GM12872 (cell line): ENCODE measurements around the gene HMCN1.

Experiments
- TF ChIP-seq, protein P1 (sequence below): IDR thresholded peaks from 3 replicates; pipeline ENCODE4 v1.5.1; 2011; ENCODE audit warnings: low read depth, mild to moderate bottlenecking, low read length, moderate library complexity; ENCODE audit not compliant: insufficient read depth

HMCN1 gene

DNA sequence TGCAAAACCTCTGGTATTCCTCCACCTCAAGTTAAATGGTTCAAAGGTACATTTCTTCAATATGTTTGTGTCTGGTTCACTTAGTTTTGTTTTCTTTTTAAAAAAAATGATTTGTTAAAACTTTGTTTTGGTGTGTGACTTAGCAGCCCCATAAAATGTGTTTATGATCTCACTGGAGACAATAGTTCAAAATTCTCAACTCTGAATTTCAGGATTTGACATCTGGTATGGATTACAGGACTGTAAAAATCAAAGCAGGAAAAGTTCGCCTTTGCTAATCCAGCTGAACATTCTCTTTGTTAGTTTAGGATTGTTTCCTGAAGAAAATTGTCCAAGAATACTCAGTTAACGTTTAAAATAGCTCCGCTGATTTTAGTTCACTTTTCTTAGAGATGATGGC is 231.7 kb downstream of the HMCN1 start:
- TF ChIP-seq, protein P1, sequence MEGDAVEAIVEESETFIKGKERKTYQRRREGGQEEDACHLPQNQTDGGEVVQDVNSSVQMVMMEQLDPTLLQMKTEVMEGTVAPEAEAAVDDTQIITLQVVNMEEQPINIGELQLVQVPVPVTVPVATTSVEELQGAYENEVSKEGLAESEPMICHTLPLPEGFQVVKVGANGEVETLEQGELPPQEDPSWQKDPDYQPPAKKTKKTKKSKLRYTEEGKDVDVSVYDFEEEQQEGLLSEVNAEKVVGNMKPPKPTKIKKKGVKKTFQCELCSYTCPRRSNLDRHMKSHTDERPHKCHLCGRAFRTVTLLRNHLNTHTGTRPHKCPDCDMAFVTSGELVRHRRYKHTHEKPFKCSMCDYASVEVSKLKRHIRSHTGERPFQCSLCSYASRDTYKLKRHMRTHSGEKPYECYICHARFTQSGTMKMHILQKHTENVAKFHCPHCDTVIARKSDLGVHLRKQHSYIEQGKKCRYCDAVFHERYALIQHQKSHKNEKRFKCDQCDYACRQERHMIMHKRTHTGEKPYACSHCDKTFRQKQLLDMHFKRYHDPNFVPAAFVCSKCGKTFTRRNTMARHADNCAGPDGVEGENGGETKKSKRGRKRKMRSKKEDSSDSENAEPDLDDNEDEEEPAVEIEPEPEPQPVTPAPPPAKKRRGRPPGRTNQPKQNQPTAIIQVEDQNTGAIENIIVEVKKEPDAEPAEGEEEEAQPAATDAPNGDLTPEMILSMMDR: no peak

DNA sequence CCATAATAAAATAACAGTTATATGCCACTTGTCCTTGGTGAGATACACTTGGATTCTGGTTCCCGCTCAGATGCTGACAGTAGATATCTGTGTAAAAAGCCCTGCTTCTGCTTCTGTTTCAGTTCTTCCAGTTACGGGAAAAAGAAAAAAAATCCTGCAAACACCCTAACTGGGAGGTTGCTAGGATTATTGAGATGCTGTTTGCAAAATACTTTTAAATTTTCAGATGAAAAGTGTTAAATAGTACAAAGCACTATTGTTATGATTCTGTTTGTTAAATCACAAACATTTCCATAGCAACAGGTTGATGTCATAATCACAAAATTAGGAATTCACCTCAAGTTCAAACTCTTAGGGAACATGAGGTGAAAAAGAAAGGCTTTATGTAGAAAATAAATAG is 232.3 kb downstream of the HMCN1 start:
- TF ChIP-seq, protein P1: no peak

DNA sequence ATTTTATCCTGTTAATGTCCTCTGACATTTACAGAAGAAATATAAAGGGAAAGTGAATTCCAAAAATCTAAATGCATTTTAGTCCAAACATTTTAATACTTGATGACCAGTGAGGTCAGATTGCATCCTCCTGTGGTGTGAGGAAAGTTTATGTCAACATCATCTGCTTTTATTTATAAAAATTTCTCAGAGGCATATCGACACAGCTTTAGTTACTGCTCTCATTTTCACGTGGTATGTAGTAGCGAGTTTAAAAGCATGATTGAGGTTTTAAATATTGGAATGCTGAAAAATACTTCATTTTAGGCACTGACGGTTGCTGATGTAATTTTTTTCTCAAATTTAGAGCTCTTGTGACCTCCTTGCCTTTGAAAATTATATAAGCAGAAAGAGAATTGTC is 234.8 kb downstream of the HMCN1 start:
- TF ChIP-seq, protein P1: no peak

DNA sequence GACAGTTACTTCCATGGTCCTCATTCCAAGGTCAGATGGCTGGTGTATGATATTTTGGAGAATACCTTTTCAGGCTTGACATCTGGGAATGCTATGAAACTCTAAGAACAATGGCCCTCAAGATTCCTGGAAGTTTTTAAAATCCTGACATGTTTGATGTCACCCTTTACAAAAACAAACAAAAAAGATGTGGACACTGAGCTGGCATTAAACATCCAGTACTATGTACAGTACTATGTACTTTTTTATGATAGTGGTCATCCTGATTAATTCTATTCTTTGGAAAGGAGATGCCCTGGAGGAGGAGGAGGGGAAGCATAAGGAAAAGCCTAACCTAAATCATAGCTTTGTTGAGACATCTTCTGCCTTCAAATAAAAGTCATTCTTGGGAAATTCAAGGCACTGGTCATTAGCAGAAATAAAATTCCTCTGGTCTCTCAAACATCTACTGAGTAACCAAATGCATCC is 235.4 kb downstream of the HMCN1 start:
- TF ChIP-seq, protein P1: no peak

DNA sequence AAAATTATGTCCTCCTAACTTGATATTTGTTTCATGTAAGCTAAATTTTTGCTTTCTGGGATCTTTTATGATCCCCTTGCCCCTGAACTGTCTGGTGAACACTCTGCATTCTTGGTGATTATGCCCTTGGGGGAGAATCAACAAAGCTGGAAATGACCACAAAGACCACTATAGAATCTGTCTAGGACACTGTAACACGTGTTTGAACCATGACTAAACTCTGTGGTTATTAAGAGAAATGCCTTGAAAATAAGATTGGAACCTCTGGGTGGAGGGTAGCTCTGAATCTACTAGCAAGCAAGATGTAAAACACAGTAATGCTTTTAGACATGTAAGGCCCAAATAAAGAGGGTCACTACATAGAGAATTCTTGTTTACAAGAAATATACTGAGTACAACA is 237.5 kb downstream of the HMCN1 start:
- TF ChIP-seq, protein P1: no peak

DNA sequence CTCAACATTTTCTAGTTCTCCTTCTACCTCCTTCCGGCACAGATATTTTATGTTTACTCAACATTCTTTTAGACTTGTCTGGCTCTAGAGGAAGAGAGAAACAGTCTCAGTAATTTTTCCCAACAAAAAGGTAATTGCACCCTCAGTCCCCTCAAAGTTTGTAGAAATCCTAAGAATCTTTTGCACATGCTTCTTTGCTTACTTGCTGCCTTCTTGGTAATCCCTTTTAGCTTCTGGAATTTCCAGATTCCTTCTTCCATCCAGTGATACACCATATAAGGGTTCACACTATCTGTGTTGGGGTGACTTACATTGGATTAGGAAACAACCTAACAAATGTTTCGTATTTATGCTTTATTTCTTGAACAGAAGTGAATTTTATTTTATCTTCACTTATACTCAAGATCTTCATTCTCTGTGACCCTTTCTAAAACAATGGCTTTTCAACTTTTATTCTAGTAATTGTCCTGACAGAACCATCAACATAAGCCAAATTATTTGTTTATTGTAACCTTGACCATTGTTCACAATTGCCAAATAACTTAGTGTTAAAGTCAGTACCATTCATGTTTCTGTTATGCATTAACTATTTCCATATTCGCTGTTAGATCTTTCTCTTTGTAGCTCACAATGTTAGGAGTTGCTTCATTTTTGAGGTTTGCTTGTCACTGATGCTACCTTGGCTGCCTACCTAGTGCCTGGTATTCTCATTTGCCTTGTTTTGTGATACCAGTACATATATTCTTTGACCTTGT is 238.1 kb downstream of the HMCN1 start:
- TF ChIP-seq, protein P1: no peak

DNA sequence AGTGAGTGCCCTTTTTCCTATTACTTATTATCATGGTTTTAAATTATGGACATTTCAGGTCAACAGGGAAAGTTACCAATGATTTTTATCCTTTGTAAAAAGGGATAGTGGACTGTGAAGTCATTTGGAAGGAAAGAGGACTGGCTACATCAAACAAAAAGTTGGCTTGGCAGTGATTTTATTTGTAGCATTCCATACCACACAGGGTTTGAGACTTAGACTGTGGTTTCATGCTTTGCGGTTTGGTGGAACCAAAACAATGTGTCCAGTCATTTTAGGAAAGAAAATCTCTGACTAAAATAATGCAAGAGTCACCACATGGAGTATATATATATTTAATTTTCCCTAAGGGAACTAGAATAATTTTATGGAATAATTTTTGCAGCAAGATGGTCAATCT is 239.5 kb downstream of the HMCN1 start:
- TF ChIP-seq, protein P1: no peak
